ENCODE results near the gene LDLR.

- no peak for TF ChIP-seq CTCF (IDR thresholded peaks at IDR 0.05)
- TF ChIP-seq POLR2A (IDR thresholded peaks at IDR 0.05) = no peak
These were observed 47.2 kb upstream of the LDLR start for GRCh38 chr19:11041966-11042627.

Measured in heart left ventricle (tissue), 13 donors.